T-cell (primary cell): ENCODE results near the gene BSND. TPM values are rescaled to one million over a fixed set of nuclear protein-coding genes. Genes with fewer than 3 reads are reported as not detected.
"Not testable (repeated sequence)": the region's sequence is repeated elsewhere in the genome, so short reads cannot be mapped to it uniquely, and the experiment has no call there.

Experiments
- ATAC-seq, 4 experiments: fragments of 200-7000 bp in 3 of 4; fragments of 150-1000 bp in 1 of 4; cut with Tn5 transposase; replicated peaks in 1 of 4; 1 replicate in 3 of 4; 2 replicates in 1 of 4; pipeline ENCODE4 v1.10.0; 2021; ENCODE audit warnings: moderate library complexity in 3 of 4, mild to moderate bottlenecking in 2 of 4, moderate number of reproducible peaks in 1 of 4
- CTCF ChIA-PET, 2 donors: fragments of 300-600 bp; sonication (Branson Sonifier 250); formaldehyde crosslinking; loops; one replicate each; lab custom pipeline; 2022; ENCODE audit warnings: antibody characterized with exemption in 2 of 2; lab: Charles Lee
- POLR2A ChIA-PET, 2 donors: fragments of 300-600 bp; sonication (Branson Sonifier 250); formaldehyde crosslinking; loops; one replicate each; lab custom pipeline; 2022; ENCODE audit warnings: antibody characterized with exemption in 2 of 2; lab: Charles Lee
- DNase-seq, 35 experiments: peaks; one replicate each; pipeline versions ENCODE4 v3.0.0 to v3.0.0-alpha.2; 2013 to 2023
- H3K27ac ChIP-seq: one replicate; pipeline ENCODE4 v1.5.1; 2013; ENCODE audit warnings: low read length
- H3K27me3 ChIP-seq, 2 experiments: replicated peaks in 1 of 2; 1 replicate in 1 of 2; 2 replicates in 1 of 2; pipeline versions ENCODE4 v1.6.1 to v1.7.0; 2013; ENCODE audit warnings: low read length in 1 of 2, mixed read lengths in 1 of 2; ENCODE audit not compliant: control insufficient read depth in 2 of 2, insufficient read depth in 2 of 2; ENCODE audit errors: extremely low read depth in 1 of 2
- H3K36me3 ChIP-seq, 2 donors: 1 replicate in 1 of 2; 2 replicates in 1 of 2; pipeline versions ENCODE4 v1.6.1 to v1.7.0; 2013; ENCODE audit warnings: low read length in 1 of 2; ENCODE audit not compliant: control insufficient read depth in 2 of 2, insufficient read depth in 1 of 2; ENCODE audit errors: extremely low read depth in 1 of 2
- H3K4me1 ChIP-seq, 2 experiments: 1 replicate in 1 of 2; 2 replicates in 1 of 2; pipeline versions ENCODE4 v1.6.1 to v1.7.0; 2013; ENCODE audit warnings: low read length in 2 of 2, mixed read lengths in 1 of 2; ENCODE audit not compliant: insufficient read depth in 2 of 2, control insufficient read depth in 1 of 2; ENCODE audit errors: extremely low read depth in 1 of 2
- H3K4me3 ChIP-seq, 2 donors: 1 replicate in 1 of 2; 2 replicates in 1 of 2; pipeline versions ENCODE4 v1.5.1 to v1.7.0; 2013; ENCODE audit warnings: mild to moderate bottlenecking in 2 of 2, low read length in 1 of 2, moderate library complexity in 1 of 2; ENCODE audit not compliant: control insufficient read depth in 1 of 2; ENCODE audit errors: extremely low read depth in 1 of 2
- H3K9me3 ChIP-seq: 2 replicates; pipeline ENCODE4 v1.7.0; 2013
- H3K27ac Mint-ChIP-seq, 2 donors: one replicate each; pipeline ENCODE4 v1.8.0; 2020 to 2021; ENCODE audit warnings: mild to moderate bottlenecking in 2 of 2, mixed read lengths in 2 of 2
- H3K27me3 Mint-ChIP-seq, 2 donors: one replicate each; pipeline ENCODE4 v1.8.0; 2021 to 2022; ENCODE audit warnings: mixed read lengths in 2 of 2
- H3K36me3 Mint-ChIP-seq: one replicate; pipeline ENCODE4 v1.8.0; 2021; ENCODE audit warnings: mixed read lengths
- H3K4me1 Mint-ChIP-seq, 3 donors: one replicate each; pipeline ENCODE4 v1.8.0; 2020 to 2022; ENCODE audit warnings: mixed read lengths in 3 of 3, mild to moderate bottlenecking in 1 of 3
- H3K4me3 Mint-ChIP-seq, 3 donors: one replicate each; pipeline ENCODE4 v1.8.0; 2020 to 2022; ENCODE audit warnings: mild to moderate bottlenecking in 3 of 3, mixed read lengths in 3 of 3, moderate library complexity in 3 of 3
- H3K9me3 Mint-ChIP-seq, 3 donors: one replicate each; pipeline ENCODE4 v1.8.0; 2020 to 2022; ENCODE audit warnings: mixed read lengths in 3 of 3
- WGBS: methylation state at CpG from one replicate; pipeline ENCODE4 v1.1.5; 2013; ENCODE audit warnings: missing lambda C conversion rate; ENCODE audit not compliant: insufficient coverage; 5-methylcytosine and 5-hydroxymethylcytosine counted together
- total RNA-seq, 35 experiments: library from RNA in 6 of 35; stranded (reverse) in 6 of 35; fragments of 120-200 nt in 1 of 35; gene quantifications; one replicate each; pipeline versions ENCODE4 v1.2.1 to v1.2.4 and lab custom pipeline; 2013 to 2026

The BSND gene
- total RNA-seq, 5 donors from 2014 or later (not counting 1 experiment from before 2014, with no cell fraction given): not detected

DNA sequence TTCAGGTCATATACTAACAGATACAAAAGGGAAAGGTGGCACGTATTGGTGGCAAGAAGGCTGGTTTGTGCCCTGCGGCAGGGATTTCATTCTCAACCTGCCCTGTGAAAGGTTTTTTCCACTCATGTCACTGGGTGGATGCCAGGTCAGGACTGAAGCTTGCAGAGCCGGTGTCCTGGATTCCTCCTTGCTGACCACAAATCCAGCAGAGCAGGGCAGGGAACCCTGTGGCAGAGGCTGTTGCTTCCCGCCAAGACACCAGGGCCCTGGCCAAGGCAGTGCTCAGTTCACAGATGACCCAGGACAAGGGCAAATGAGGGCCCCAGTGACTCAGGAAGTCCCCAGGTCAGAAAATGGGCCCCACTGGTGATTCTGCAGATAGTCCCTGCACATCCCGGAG lies 16.4 kb downstream of the BSND start:
- H3K27me3 ChIP-seq: peaks cover 0 to 31% of the 10 kb centered on the region in 2 experiments
- ATAC-seq (no peak), DNase-seq (no peak)
- no peaks in the 10 kb centered on the region for H3K9me3 Mint-ChIP-seq
- POLR2A ChIA-PET: no interaction called here
- no peak overlapping the region for H3K4me3 Mint-ChIP-seq
- WGBS: 88% methylated on average over 4 of the region's 5 CpGs
- H3K4me3 ChIP-seq: no peak overlapping the region
- CTCF ChIA-PET: no interaction called here
- no peaks in the 10 kb centered on the region for H3K36me3 ChIP-seq
- H3K4me1 ChIP-seq: no peaks in the 10 kb centered on the region
- H3K9me3 ChIP-seq: no peaks in the 10 kb centered on the region
- no peak overlapping the region for H3K27ac ChIP-seq
- H3K36me3 Mint-ChIP-seq: no peaks in the 10 kb centered on the region
- H3K27ac Mint-ChIP-seq: no peak overlapping the region
- no peaks in the 10 kb centered on the region for H3K4me1 Mint-ChIP-seq
- H3K27me3 Mint-ChIP-seq: peaks cover 19 to 27% of the 10 kb centered on the region in 2 donors

- DNase-seq (no peak), ATAC-seq (no peak)
- H3K36me3 Mint-ChIP-seq: no peaks in the 10 kb centered on the region
- H3K27me3 Mint-ChIP-seq: peaks cover 19 to 30% of the 10 kb centered on the region in 2 donors
- ChIA-PET POLR2A (no interaction called here), CTCF (no interaction called here)
- no peak overlapping the region for H3K27ac Mint-ChIP-seq
- no peaks in the 10 kb centered on the region for H3K4me1 ChIP-seq
- no peaks in the 10 kb centered on the region for H3K36me3 ChIP-seq
- H3K27ac ChIP-seq: no peak overlapping the region
- no peak overlapping the region for H3K4me3 Mint-ChIP-seq
- no peaks in the 10 kb centered on the region for H3K4me1 Mint-ChIP-seq
- WGBS: 65% methylated on average over 11 of the region's 12 CpGs
- H3K9me3 ChIP-seq: no peaks in the 10 kb centered on the region
- peaks cover 0 to 37% of the 10 kb centered on the region in 2 experiments for H3K27me3 ChIP-seq
- H3K4me3 ChIP-seq: no peak overlapping the region
- H3K9me3 Mint-ChIP-seq: no peaks in the 10 kb centered on the region
These were observed 17.2 kb downstream of the BSND start for GRCh38 chr1:55015731-55016620.

GRCh38 chr1:55018395-55018794 lies 19.7 kb downstream of the BSND start:
- Histone ChIP-seq H3K36me3 (no peaks in the 10 kb centered on the region), H3K4me1 (no peaks in the 10 kb centered on the region), H3K27ac (no peak overlapping the region), H3K9me3 (no peaks in the 10 kb centered on the region), H3K27me3 (peaks cover 0 to 39% of the 10 kb centered on the region in 2 experiments), H3K4me3 (no peak overlapping the region)
- Mint-ChIP-seq H3K36me3 (no peaks in the 10 kb centered on the region), H3K27ac (no peak overlapping the region), H3K27me3 (peaks cover 21 to 24% of the 10 kb centered on the region in 2 donors), H3K4me3 (no peak overlapping the region), H3K4me1 (no peaks in the 10 kb centered on the region), H3K9me3 (no peaks in the 10 kb centered on the region)
- WGBS: 90% methylated on average over 2 of the region's 9 CpGs
- POLR2A ChIA-PET: no interaction called here
- DNase-seq (no peak), ATAC-seq (no peak)
- CTCF ChIA-PET: no interaction called here

DNA sequence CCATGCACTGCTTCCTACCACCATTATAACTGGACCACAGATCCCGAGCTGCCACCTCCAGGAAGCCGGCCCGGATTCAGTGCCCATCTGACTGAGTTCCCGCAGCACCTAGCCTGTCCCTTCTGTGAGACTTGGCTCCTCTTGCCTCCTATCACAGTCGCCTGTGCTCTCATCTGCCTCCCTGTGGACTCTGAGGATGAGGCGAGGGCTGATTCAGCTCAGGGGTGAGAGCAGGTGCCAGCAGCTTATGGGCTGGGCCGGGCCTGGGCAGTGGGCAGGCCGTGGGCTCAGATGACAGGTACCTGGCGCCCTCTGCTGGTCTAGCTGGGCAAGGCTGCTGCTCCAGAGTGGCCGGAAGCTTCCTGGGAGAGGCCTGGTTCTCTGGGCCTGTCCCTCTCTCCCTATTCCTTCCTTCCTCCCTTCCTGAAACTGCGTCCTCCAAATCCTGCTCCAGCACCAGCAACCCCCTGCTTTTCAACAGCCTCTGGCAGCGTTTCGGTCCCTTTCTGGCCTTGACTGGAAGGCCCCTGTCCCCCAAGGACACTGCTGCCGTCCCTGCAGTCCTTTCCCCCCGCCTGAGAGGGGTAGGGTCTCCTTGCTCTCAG lies 23.3 kb downstream of the BSND start:
- peaks cover 0 to 28% of the 10 kb centered on the region in 2 experiments for H3K27me3 ChIP-seq
- H3K36me3 ChIP-seq: no peaks in the 10 kb centered on the region
- Mint-ChIP-seq H3K9me3 (no peaks in the 10 kb centered on the region), H3K27me3 (peaks cover 11 to 12% of the 10 kb centered on the region in 2 donors), H3K4me3 (no peak overlapping the region), H3K36me3 (no peaks in the 10 kb centered on the region), H3K27ac (no peak overlapping the region), H3K4me1 (peaks cover 0 to 2% (median 0%) of the 10 kb centered on the region in 3 donors)
- CTCF ChIA-PET: interaction anchor here in 1 of 2 donors (1.1 to 1.5 kb wide), 3 partner anchors 26 to 76 kb away, joined by 4 to 25 read pairs (median 7); no protein-coding TSS in a partner anchor
- POLR2A ChIA-PET: no interaction called here
- ATAC-seq (peak; percentile 72 to 81 (median 75)), DNase-seq (peak in 34 of 35 experiments; percentile 5 to 70 (median 46))
- H3K4me1 ChIP-seq: no peaks in the 10 kb centered on the region
- H3K27ac ChIP-seq: no peak overlapping the region
- 56% methylated on average over 13 of the region's 15 CpGs for WGBS
- no peak overlapping the region for H3K4me3 ChIP-seq
- no peaks in the 10 kb centered on the region for H3K9me3 ChIP-seq

GRCh38 chr1:55024163-55024562 lies 25.4 kb downstream of the BSND start:
- H3K27ac Mint-ChIP-seq, H3K4me1 Mint-ChIP-seq, H3K36me3 ChIP-seq, H3K4me3 Mint-ChIP-seq, CTCF ChIA-PET, ATAC-seq, H3K27me3 Mint-ChIP-seq, H3K27ac ChIP-seq, POLR2A ChIA-PET, DNase-seq, H3K4me3 ChIP-seq, H3K36me3 Mint-ChIP-seq, H3K4me1 ChIP-seq, H3K9me3 ChIP-seq, H3K9me3 Mint-ChIP-seq: not testable (repeated sequence)
- WGBS: no CpG with 5 or more reads among the region's 10 CpGs
- H3K27me3 ChIP-seq: peaks cover 0 to 21% of the 10 kb centered on the region in 2 experiments

DNA sequence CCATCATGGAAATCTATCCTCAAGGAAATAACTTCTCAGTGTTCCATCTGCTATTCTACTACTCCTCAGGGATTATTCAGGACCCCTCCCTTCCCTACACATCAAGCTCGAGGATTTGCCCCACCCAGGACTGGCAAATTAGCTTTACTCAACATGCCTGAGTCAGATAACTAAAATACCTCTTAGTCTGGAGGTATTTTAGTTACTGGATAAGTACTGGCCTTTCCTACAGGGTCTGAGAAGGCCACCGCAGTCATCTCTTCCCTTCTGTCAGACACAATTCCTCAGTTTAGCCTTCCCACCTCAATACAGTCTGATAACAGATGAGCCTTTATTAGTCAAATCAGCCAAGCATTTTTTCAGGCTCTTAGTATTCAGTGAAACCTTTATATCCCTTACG lies 27.9 kb downstream of the BSND start:
- ATAC-seq: not testable (repeated sequence)
- 100% methylated on average over 1 of the region's 3 CpGs for WGBS

More for the DNA sequence above, 27.9 kb downstream of the BSND start:
- H3K36me3 ChIP-seq, H3K4me1 ChIP-seq, H3K9me3 Mint-ChIP-seq, CTCF ChIA-PET, POLR2A ChIA-PET, H3K4me3 ChIP-seq, H3K27me3 ChIP-seq, H3K36me3 Mint-ChIP-seq, H3K4me3 Mint-ChIP-seq, H3K9me3 ChIP-seq, H3K27ac ChIP-seq, H3K4me1 Mint-ChIP-seq, DNase-seq, H3K27ac Mint-ChIP-seq: not testable (repeated sequence)
- H3K27me3 Mint-ChIP-seq: peaks cover 8 to 13% of the 10 kb centered on the region in 2 donors
